HepG2 (cell line): ENCODE data around the gene TMEM114. TPM values are rescaled to one million over a fixed set of nuclear protein-coding genes. Genes with fewer than 3 reads are reported as not detected.

Experiments used
- ATAC-seq: fragments of 200-7000 bp; cut with Tn5 transposase; 3 replicates; pipeline ENCODE4 v1.9.1; 2020; ENCODE audit warnings: mild to moderate bottlenecking, moderate library complexity
- BruUV-seq: library from RNA; stranded (reverse); fragments of 400-500 nt; replicated peaks from 2 replicates; lab custom pipeline; 2021; lab: Mats Ljungman, UMichigan
- CTCF ChIA-PET: fragments of 300-600 bp; formaldehyde crosslinking; extraction: SDS; loops from one replicate; lab custom pipeline; 2021; ENCODE audit warnings: low total read pairs, inconsistent platforms, low intra/inter-chr PET ratio; lab: Yijun Ruan, JAX
- POLR2A ChIA-PET: fragments of 350-600 bp; sonication (Branson Sonifier 250); formaldehyde crosslinking; loops from one replicate; lab custom pipeline; 2020; ENCODE audit warnings: antibody characterized with exemption, inconsistent platforms; lab: Yijun Ruan, JAX
- DNase-seq: peaks from one replicate; pipeline ENCODE4 v3.0.0-alpha.2; 2015; ENCODE audit warnings: low spot score
- FAIRE-seq: peaks from 3 replicates; lab custom pipeline; 2011; peaks lifted over from hg19 to GRCh38; lab: Jason Lieb, UNC
- H2AFZ ChIP-seq: one replicate; pipeline ENCODE4 v1.6.1; 2011; ENCODE audit warnings: low read length, inconsistent platforms
- H3K27ac ChIP-seq: fragments of 300-600 bp; 3 replicates; pipeline ENCODE4 v1.8.0; 2011; ENCODE audit warnings: mixed run types, mild to moderate bottlenecking, mixed read lengths, low read length, inconsistent platforms; ENCODE audit not compliant: insufficient read depth; ENCODE audit errors: extremely low read length
- H3K27me3 ChIP-seq, 2 experiments: fragments of 200-600 bp in 1 of 2; 2 replicates in 1 of 2; 3 replicates in 1 of 2; pipeline versions ENCODE4 v1.6.0 to v1.8.0; 2011; ENCODE audit warnings: low read length in 2 of 2, mild to moderate bottlenecking in 2 of 2, moderate library complexity in 2 of 2, inconsistent platforms in 1 of 2; ENCODE audit not compliant: insufficient read depth in 2 of 2, control insufficient read depth in 1 of 2
- H3K36me3 ChIP-seq, 2 experiments: fragments of 200-600 bp in 1 of 2; replicated peaks in 1 of 2; 2 replicates in 1 of 2; 3 replicates in 1 of 2; pipeline versions ENCODE4 v1.5.1 to v1.8.0; 2011; ENCODE audit warnings: low read length in 2 of 2, inconsistent platforms in 1 of 2; ENCODE audit not compliant: insufficient read depth in 2 of 2, control insufficient read depth in 1 of 2
- H3K4me1 ChIP-seq: 2 replicates; pipeline ENCODE4 v1.5.1; 2012; ENCODE audit warnings: low read length, inconsistent platforms; ENCODE audit not compliant: insufficient read depth
- H3K4me2 ChIP-seq: 2 replicates; pipeline ENCODE4 v1.6.0; 2011; ENCODE audit warnings: low read depth, low read length, inconsistent platforms
- H3K4me3 ChIP-seq, 3 experiments: fragments of 200-600 bp in 1 of 3; sonication (generic), shearing (Covaris generic) in 1 of 3; replicated peaks in 1 of 3; 2 replicates each; pipeline ENCODE4 v1.5.1; 2011 to 2016; ENCODE audit warnings: low read length in 3 of 3, inconsistent platforms in 2 of 3, low read depth in 2 of 3, mild to moderate bottlenecking in 2 of 3, control low read depth in 1 of 3, mixed read lengths in 1 of 3; ENCODE audit not compliant: insufficient read depth in 1 of 3
- H3K79me2 ChIP-seq: one replicate; pipeline ENCODE4 v1.6.1; 2011; ENCODE audit warnings: low read length, inconsistent platforms; ENCODE audit not compliant: insufficient read depth
- H3K9ac ChIP-seq: 2 replicates; pipeline ENCODE4 v1.6.0; 2011; ENCODE audit warnings: mild to moderate bottlenecking, low read depth, low read length, inconsistent platforms; ENCODE audit not compliant: insufficient read depth
- H3K9me3 ChIP-seq: 2 replicates; pipeline ENCODE4 v1.5.1; 2012; ENCODE audit warnings: mild to moderate bottlenecking, low read length
- H4K20me1 ChIP-seq: 2 replicates; pipeline ENCODE4 v1.6.0; 2011; ENCODE audit warnings: inconsistent platforms, mild to moderate bottlenecking, low read length, moderate library complexity; ENCODE audit not compliant: insufficient read depth
- ATF3 ChIP-seq: sonication (generic); formaldehyde crosslinking; IDR thresholded peaks from 2 replicates; pipeline ENCODE4 v1.4.0; 2020; ENCODE audit warnings: missing genetic modification reagents
- ATF4 ChIP-seq, 2 experiments: fragments of 450-650 bp in 1 of 2; sonication (generic) in 1 of 2; formaldehyde crosslinking; IDR thresholded peaks; 2 replicates each; pipeline versions ENCODE4 v1.5.0 to v1.8.0; 2020 to 2022; ENCODE audit warnings: mild to moderate bottlenecking in 1 of 2, missing genetic modification reagents in 1 of 2
- CEBPG ChIP-seq: IDR thresholded peaks from 2 replicates; pipeline ENCODE4 v1.6.1; 2016
- DR1 ChIP-seq: sonication (generic); formaldehyde crosslinking; IDR thresholded peaks from 2 replicates; pipeline ENCODE4 v1.8.0; 2021; ENCODE audit warnings: mild to moderate bottlenecking, missing genetic modification reagents, inconsistent platforms
- EHMT2 ChIP-seq: fragments of 200-600 bp; sonication (generic); IDR thresholded peaks from 2 replicates; pipeline ENCODE4 v1.7.0; 2017; ENCODE audit warnings: antibody characterized with exemption, low read depth, low read length, borderline replicate concordance
- HDAC2 ChIP-seq: sonication (generic); formaldehyde crosslinking; IDR thresholded peaks from 2 replicates; pipeline ENCODE4 v1.4.0; 2020; ENCODE audit warnings: missing genetic modification reagents
- MTF2 ChIP-seq: sonication (generic); formaldehyde crosslinking; IDR thresholded peaks from 2 replicates; pipeline ENCODE4 v1.5.0; 2020; ENCODE audit warnings: missing genetic modification reagents, borderline replicate concordance
- SAP130 ChIP-seq: IDR thresholded peaks from 2 replicates; pipeline ENCODE4 v1.6.1; 2016; ENCODE audit warnings: low read depth
- SOX5 ChIP-seq: IDR thresholded peaks from 2 replicates; pipeline ENCODE4 v1.6.1; 2016; ENCODE audit warnings: borderline replicate concordance
- TBL1XR1 ChIP-seq: fragments of 150-350 bp; IDR thresholded peaks from 2 replicates; pipeline ENCODE4 v1.6.1; 2014; ENCODE audit warnings: borderline replicate concordance, low read length; ENCODE audit not compliant: partially characterized antibody
- THAP11 ChIP-seq: IDR thresholded peaks from 2 replicates; pipeline ENCODE4 v1.6.1; 2016; ENCODE audit warnings: missing biosample characterization, missing genetic modification reagents
- ZFP36L2 ChIP-seq: sonication (generic); formaldehyde crosslinking; IDR thresholded peaks from 2 replicates; pipeline ENCODE4 v1.4.0; 2020; ENCODE audit warnings: missing genetic modification reagents
- ZGPAT ChIP-seq: IDR thresholded peaks from 2 replicates; pipeline ENCODE4 v1.6.1; 2016; ENCODE audit warnings: mild to moderate bottlenecking
- ZKSCAN8 ChIP-seq: IDR thresholded peaks from 2 replicates; pipeline ENCODE4 v1.6.1; 2016; ENCODE audit warnings: borderline replicate concordance, missing genetic modification reagents, missing compliant biosample characterization
- ZMYM3 ChIP-seq: sonication (generic); formaldehyde crosslinking; IDR thresholded peaks from 2 replicates; pipeline ENCODE4 v1.5.1; 2020; ENCODE audit warnings: mild to moderate bottlenecking, missing genetic modification reagents
- ZNF30 ChIP-seq: sonication (generic); formaldehyde crosslinking; IDR thresholded peaks from 2 replicates; pipeline ENCODE4 v1.5.0; 2020; ENCODE audit warnings: mild to moderate bottlenecking, missing genetic modification reagents
- ZNF446 ChIP-seq: sonication (generic); formaldehyde crosslinking; IDR thresholded peaks from 2 replicates; pipeline ENCODE4 v1.5.0; 2020; ENCODE audit warnings: mild to moderate bottlenecking, missing genetic modification reagents
- ZNF563 ChIP-seq: sonication (generic); formaldehyde crosslinking; IDR thresholded peaks from 2 replicates; pipeline ENCODE4 v1.8.0; 2022; ENCODE audit warnings: mild to moderate bottlenecking, moderate library complexity, missing genetic modification reagents
- ZNF614 ChIP-seq: IDR thresholded peaks from 2 replicates; pipeline ENCODE4 v1.6.1; 2018; ENCODE audit warnings: missing biosample characterization, missing genetic modification reagents, inconsistent platforms, borderline replicate concordance
- ZNF674 ChIP-seq: sonication (generic); formaldehyde crosslinking; IDR thresholded peaks from 2 replicates; pipeline ENCODE4 v1.5.0; 2020; ENCODE audit warnings: low read depth, mild to moderate bottlenecking, missing genetic modification reagents
- ZNF781 ChIP-seq: sonication (generic); formaldehyde crosslinking; IDR thresholded peaks from 2 replicates; pipeline ENCODE4 v1.5.1; 2020; ENCODE audit warnings: borderline replicate concordance, mild to moderate bottlenecking, missing genetic modification reagents; ENCODE audit errors: not compliant biosample characterization
- WGBS: methylation state at CpG from one replicate; pipeline ENCODE4 v1.1.6; 2017; ENCODE audit warnings: low lambda C conversion rate; 5-methylcytosine and 5-hydroxymethylcytosine counted together
- in situ Hi-C: cut with HindIII; loops from 2 replicates; pipeline ENCODE4 v1.10.0; 2017; ENCODE audit warnings: low pct_unique_long_range_greater_than_20kb; ENCODE audit not compliant: extremely low pct_ligation_motif_present
- intact Hi-C: fragments of 100-400 bp; cut with micrococcal nuclease; formaldehyde crosslinking; loops from one replicate; pipeline ENCODE4 v1.10.0; 2022; ENCODE audit not compliant: unreplicated experiment
- polyA plus RNA-seq, 8 experiments: library from polyadenylated mRNA; depleted of rRNA in 3 of 8; stranded (reverse) in 7 of 8; unstranded in 1 of 8; fragments of >200 nt; fragmentation: Illumina TruSeq in 4 of 8; extraction: Trizol in 4 of 8; gene quantifications; 2 replicates each; pipeline versions ENCODE4 v1.2.1 to v1.2.3, GENCODE V29; 2011 to 2016; ENCODE audit warnings: low read depth in 4 of 8, missing spikeins in 1 of 8, mixed read lengths in 1 of 8; ENCODE audit not compliant: insufficient read depth in 1 of 8
- total RNA-seq, 5 experiments: library from RNA; depleted of rRNA; stranded (reverse); fragments of >200 nt; fragmentation: Illumina TruSeq; extraction: Trizol; gene quantifications; 2 replicates each; pipeline ENCODE4 v1.2.3, GENCODE V29; 2016; ENCODE audit warnings: low read depth in 1 of 5

TMEM114 gene
- total and polyA plus RNA-seq, 2 of the 13 experiments (the other 11 are each of a cell fraction or from before 2014, with no cell fraction given), result not detected

GRCh38 chr16:8575399-8575798 lies 14.9 kb downstream of the TMEM114 start (continued):
- peak; percentile 46; the same call in 1 of the 2 replicates for TF ChIP-seq THAP11 (CRISPR knock-in tag)
- TF ChIP-seq ZNF614 (CRISPR knock-in tag), result no peak
- peak in 1 of 2 experiments; percentile 96; a peak in 3 of 4 replicates for TF ChIP-seq ATF4 (CRISPR knock-in tag; IDR thresholded peaks at IDR 0.05)
- TF ChIP-seq ZKSCAN8 (CRISPR knock-in tag), result 0 out of 2 replicates have a peak, but pooled peaks have one; percentile 28
- peak; percentile 88 for TF ChIP-seq CEBPG (CRISPR knock-in tag)
- TF ChIP-seq ZMYM3 (CRISPR knock-in tag), result peak; percentile 90
- TF ChIP-seq DR1 (CRISPR knock-in tag), result no peak
- no peak for TF ChIP-seq ZNF674

GRCh38 chr16:8572919-8573724 lies 17.2 kb downstream of the TMEM114 start:
- H3K9ac ChIP-seq, result no peak overlapping the region
- H3K4me2 ChIP-seq, result peak overlapping the region; percentile 87
- in situ Hi-C loops, result no loop called here
- FAIRE-seq (peak; percentile 46), ATAC-seq (peak; percentile 25), DNase-seq (peak; percentile 61)
- WGBS, result 14% methylated on average over 7 of the region's 7 CpGs
- peaks cover 76% of the 10 kb centered on the region for H3K4me1 ChIP-seq
- no peak overlapping the region for H3K27ac ChIP-seq
- no peaks in the 10 kb centered on the region for H3K79me2 ChIP-seq
- peak overlapping the region; percentile 70 for H2AFZ ChIP-seq
- peak overlapping the region in 2 of 3 experiments; percentile 20 to 28; a peak in 3 of 6 replicates for H3K4me3 ChIP-seq
- H3K36me3 ChIP-seq, result no peaks in the 10 kb centered on the region
- no peaks in the 10 kb centered on the region for H4K20me1 ChIP-seq
- POLR2A ChIA-PET, result no interaction called here
- CTCF ChIA-PET, result interaction anchor here (1.5 to 5.6 kb wide), 2 partner anchors 62 to 82 kb away, joined by 6 to 39 read pairs; no protein-coding TSS in a partner anchor
- H3K27me3 ChIP-seq, result peaks cover 0 to 18% of the 10 kb centered on the region in 2 experiments; a peak in 1 of 5 replicates
- H3K9me3 ChIP-seq, result no peaks in the 10 kb centered on the region
- intact Hi-C loops, result loop anchor here (1.0 to 10.0 kb wide), 2 partner anchors 62 to 562 kb away; no protein-coding TSS in a partner anchor
- no TSS peak for BruUV-seq
- TF ChIP-seq ZNF563 (no peak), ZNF446 (no peak), ZNF781 (CRISPR knock-in tag) (peak; percentile 49), ATF3 (CRISPR knock-in tag) (peak; percentile 83), ZNF30 (CRISPR knock-in tag) (0 out of 2 replicates have a peak, but pooled peaks have one; percentile 24), SOX5 (CRISPR knock-in tag) (peak; percentile 55; the same call in 1 of the 2 replicates), SAP130 (CRISPR knock-in tag) (peak; percentile 48), ZFP36L2 (CRISPR knock-in tag) (no peak), HDAC2 (no peak), MTF2 (CRISPR knock-in tag) (0 out of 2 replicates have a peak, but pooled peaks have one; percentile 46), ZGPAT (CRISPR knock-in tag) (peak; percentile 33; the same call in 1 of the 2 replicates), EHMT2 (0 out of 2 replicates have a peak, but pooled peaks have one; percentile 55), TBL1XR1 (peak; percentile 26)
